Measurements from ENCODE around the gene PDCL2. TPM values are rescaled to one million over a fixed set of nuclear protein-coding genes. Genes with fewer than 3 reads are reported as not detected.

The PDCL2 gene
- total and polyA plus RNA-seq, 9 donors = not detected

- no peaks in the 10 kb centered on the region for H3K36me3 ChIP-seq
- DNase-seq = no peak
- H3K4me1 ChIP-seq (ENCODE audit: insufficient read depth) = no peaks in the 10 kb centered on the region
- 33 to 58% (median 44%) methylated on average over 3 of the region's 3 CpGs for WGBS, 3 donors
- TF ChIP-seq POLR2A (IDR thresholded peaks at IDR 0.05) (no peak), EP300 (IDR thresholded peaks at IDR 0.05) (no peak), CTCF (IDR thresholded peaks at IDR 0.05) (no peak)
- intact Hi-C loops (cut with DNase I) = no loop called here
- no peak overlapping the region for H3K4me3 ChIP-seq
- no peaks in the 10 kb centered on the region for H3K27me3 ChIP-seq
- H3K27ac ChIP-seq = no peak overlapping the region
- no peaks in the 10 kb centered on the region for H3K9me3 ChIP-seq
Observed at GRCh38 chr4:55612341-55612740, 20.3 kb upstream of the PDCL2 start.

GRCh38 chr4:55611358-55612059 is 19.5 kb upstream of the PDCL2 start:
- no peaks in the 10 kb centered on the region for H3K9me3 ChIP-seq
- TF ChIP-seq EP300 (IDR thresholded peaks at IDR 0.05) = no peak
- no peak for TF ChIP-seq POLR2A (IDR thresholded peaks at IDR 0.05)
- no peak for TF ChIP-seq CTCF (IDR thresholded peaks at IDR 0.05)
- H3K27me3 ChIP-seq = no peaks in the 10 kb centered on the region
- H3K4me1 ChIP-seq (ENCODE audit: insufficient read depth) = no peaks in the 10 kb centered on the region
- H3K36me3 ChIP-seq = no peaks in the 10 kb centered on the region
- 92 to 97% (median 96%) methylated on average over 3 of the region's 3 CpGs for WGBS, 3 donors
- DNase-seq = no peak
- intact Hi-C loops (cut with DNase I) = no loop called here
- no peak overlapping the region for H3K27ac ChIP-seq
- no peak overlapping the region for H3K4me3 ChIP-seq

- Histone ChIP-seq H3K9me3 (no peaks in the 10 kb centered on the region), H3K27me3 (no peaks in the 10 kb centered on the region), H3K36me3 (no peaks in the 10 kb centered on the region), H3K4me3 (no peak overlapping the region), H3K27ac (no peak overlapping the region), H3K4me1 (ENCODE audit: insufficient read depth) (no peaks in the 10 kb centered on the region)
- TF ChIP-seq EP300 (IDR thresholded peaks at IDR 0.05) (no peak), POLR2A (IDR thresholded peaks at IDR 0.05) (no peak), CTCF (IDR thresholded peaks at IDR 0.05) (no peak)
- DNase-seq = no peak
- intact Hi-C loops (cut with DNase I) = no loop called here
- WGBS, 3 donors = 93 to 95% (median 93%) methylated on average over 2 of the region's 2 CpGs
Observed at GRCh38 chr4:55610381-55610780, 18.3 kb upstream of the PDCL2 start.

- no peak overlapping the region for H3K4me3 ChIP-seq
- TF ChIP-seq EP300 (IDR thresholded peaks at IDR 0.05) = no peak
- no peak for TF ChIP-seq POLR2A (IDR thresholded peaks at IDR 0.05)
- TF ChIP-seq CTCF (IDR thresholded peaks at IDR 0.05) = no peak
- 66 to 79% (median 67%) methylated on average over 6 of the region's 6 CpGs for WGBS, 3 donors
- no peak for DNase-seq
- no peaks in the 10 kb centered on the region for H3K27me3 ChIP-seq
- intact Hi-C loops (cut with DNase I) = no loop called here
- no peak overlapping the region for H3K27ac ChIP-seq
- no peaks in the 10 kb centered on the region for H3K4me1 ChIP-seq (ENCODE audit: insufficient read depth)
- H3K9me3 ChIP-seq = no peaks in the 10 kb centered on the region
- no peaks in the 10 kb centered on the region for H3K36me3 ChIP-seq
Observed at GRCh38 chr4:55609393-55609866, 17.4 kb upstream of the PDCL2 start.
